GM12878 (cell line): ENCODE results near the gene VLDLR.

Experiments
- CREB1 ChIP-seq: IDR thresholded peaks from 2 replicates; pipeline ENCODE4 v1.6.1; 2012; ENCODE audit warnings: low read depth, mild to moderate bottlenecking, inconsistent platforms
- CTCF ChIP-seq, 3 experiments: IDR thresholded peaks in 2 of 3; conservative IDR thresholded peaks in 1 of 3; 2 replicates each; pipeline ENCODE4 v1.5.1; 2011; ENCODE audit warnings: low read depth in 3 of 3, low read length in 3 of 3, mild to moderate bottlenecking in 3 of 3, control low read depth in 2 of 3, moderate library complexity in 2 of 3, inconsistent platforms in 1 of 3, mixed read lengths in 1 of 3; ENCODE audit not compliant: control insufficient read depth in 2 of 3, insufficient read depth in 1 of 3; ENCODE audit errors: extremely low read depth in 1 of 3
- JUND ChIP-seq: IDR thresholded peaks from 2 replicates; pipeline ENCODE4 v1.6.1; 2012; ENCODE audit warnings: low read depth, mild to moderate bottlenecking, low read length, improper control_type of control experiment, moderate library complexity
- POLR2A ChIP-seq: IDR thresholded peaks from 2 replicates; pipeline ENCODE4 v1.6.1; 2011; ENCODE audit warnings: low read depth, mild to moderate bottlenecking, low read length
- POLR2AphosphoS5 ChIP-seq: IDR thresholded peaks from 2 replicates; pipeline ENCODE4 v1.6.1; 2011; ENCODE audit warnings: mild to moderate bottlenecking, low read length, inconsistent platforms

GRCh38 chr9:2618289-2618688 lies 3.3 kb upstream of the VLDLR start:
- TF ChIP-seq CTCF (IDR thresholded peaks at IDR 0.05 in 2 of 3, conservative IDR thresholded peaks at IDR 0.05 in 1 of 3; ENCODE audit: control insufficient read depth in 2 of 3, extremely low read depth in 1 of 3, insufficient read depth in 1 of 3, low read depth in 3 of 3, low read length in 3 of 3): no peak
- no peak for TF ChIP-seq POLR2AphosphoS5
- TF ChIP-seq JUND: no peak
- no peak for TF ChIP-seq CREB1
- TF ChIP-seq POLR2A: no peak
